GM12878 (cell line): ENCODE results near the gene ZNF107. TPM values are rescaled to one million over a fixed set of nuclear protein-coding genes. Genes with fewer than 3 reads are reported as not detected.

ENCODE experiments used
- ATAC-seq: fragments of 200-7000 bp; cut with Tn5 transposase; 3 replicates; pipeline ENCODE4 v1.9.1; 2020; ENCODE audit warnings: mild to moderate bottlenecking, moderate library complexity
- BruUV-seq: library from RNA; stranded (reverse); fragments of 400-500 nt; replicated peaks from 2 replicates; lab custom pipeline; 2021; lab: Mats Ljungman, UMichigan
- CTCF ChIA-PET: fragments of 300-600 bp; sonication (Branson Sonifier 250); formaldehyde crosslinking; extraction: SDS; loops from one replicate; lab custom pipeline; 2021; ENCODE audit warnings: inconsistent platforms; lab: Yijun Ruan, JAX
- POLR2A ChIA-PET: fragments of 350-600 bp; formaldehyde crosslinking; extraction: SDS; loops from one replicate; lab custom pipeline; 2021; ENCODE audit warnings: inconsistent platforms; lab: Charles Lee
- RAD21 ChIA-PET: fragments of 300-600 bp; sonication (Branson Sonifier 250); formaldehyde crosslinking; loops from one replicate; lab custom pipeline; 2023; ENCODE audit warnings: antibody characterized with exemption; ENCODE audit not compliant: unreplicated experiment; lab: Charles Lee
- SMC1A ChIA-PET: fragments of 300-600 bp; sonication (Branson Sonifier 250); formaldehyde crosslinking; loops from one replicate; lab custom pipeline; 2023; ENCODE audit not compliant: unreplicated experiment, uncharacterized antibody; lab: Charles Lee
- DNase-seq: peaks from one replicate; pipeline ENCODE4 v3.0.0-alpha.2; 2011; ENCODE audit warnings: low read depth, low spot score
- FAIRE-seq: peaks from 3 replicates; lab custom pipeline; 2011; peaks lifted over from hg19 to GRCh38; lab: Jason Lieb, UNC
- H2AFZ ChIP-seq: 2 replicates; pipeline ENCODE4 v1.6.0; 2011; ENCODE audit warnings: low read depth, low read length, control low read depth; ENCODE audit not compliant: control insufficient read depth
- H3K27ac ChIP-seq: 2 replicates; pipeline ENCODE4 v1.5.1; 2011; ENCODE audit warnings: control low read depth; ENCODE audit not compliant: control insufficient read depth, insufficient read depth
- H3K27me3 ChIP-seq, 2 experiments: replicated peaks in 1 of 2; 2 replicates each; pipeline versions ENCODE4 v1.6.0 to v1.6.1; 2011; ENCODE audit warnings: low read length in 1 of 2; ENCODE audit not compliant: control insufficient read depth in 2 of 2, insufficient read depth in 2 of 2
- H3K36me3 ChIP-seq, 2 experiments: 2 replicates each; pipeline ENCODE4 v1.5.1; 2011; ENCODE audit warnings: low read length in 1 of 2; ENCODE audit not compliant: control insufficient read depth in 2 of 2, insufficient read depth in 2 of 2
- H3K4me1 ChIP-seq: 2 replicates; pipeline ENCODE4 v1.6.1; 2011; ENCODE audit warnings: mild to moderate bottlenecking, low read length, moderate library complexity, mixed read lengths; ENCODE audit not compliant: control insufficient read depth, insufficient read depth
- H3K4me2 ChIP-seq: 2 replicates; pipeline ENCODE4 v1.6.0; 2011; ENCODE audit warnings: control low read depth; ENCODE audit not compliant: control insufficient read depth, insufficient read depth
- H3K4me3 ChIP-seq: fragments of 200-600 bp; sonication (generic); 2 replicates; pipeline ENCODE4 v1.5.1; 2016
- H3K79me2 ChIP-seq: 2 replicates; pipeline ENCODE4 v1.6.0; 2011; ENCODE audit warnings: low read length; ENCODE audit not compliant: control insufficient read depth, insufficient read depth
- H3K9ac ChIP-seq: 2 replicates; pipeline ENCODE4 v1.8.0; 2011; ENCODE audit warnings: low read length, control low read depth, mixed read lengths; ENCODE audit not compliant: control insufficient read depth, insufficient read depth
- H3K9me3 ChIP-seq: replicated peaks from 3 replicates; pipeline ENCODE4 v1.5.1; 2011; ENCODE audit warnings: mild to moderate bottlenecking, low read length; ENCODE audit not compliant: control insufficient read depth, insufficient read depth
- H4K20me1 ChIP-seq: 2 replicates; pipeline ENCODE4 v1.6.0; 2011; ENCODE audit not compliant: control insufficient read depth, insufficient read depth
- DPF2 ChIP-seq: fragments of 450-650 bp; IDR thresholded peaks from 2 replicates; pipeline ENCODE4 v1.6.1; 2017; ENCODE audit warnings: mild to moderate bottlenecking
- ELK1 ChIP-seq: IDR thresholded peaks from 2 replicates; pipeline ENCODE4 v1.6.1; 2012; ENCODE audit warnings: low read depth, low read length, improper control_type of control experiment
- GABPA ChIP-seq: IDR thresholded peaks from 2 replicates; pipeline ENCODE4 v1.6.1; 2014; ENCODE audit warnings: antibody characterized with exemption, low read depth, mild to moderate bottlenecking, inconsistent platforms
- GATAD2B ChIP-seq: fragments of 450-650 bp; conservative IDR thresholded peaks from 2 replicates; pipeline ENCODE4 v1.6.1; 2017; ENCODE audit warnings: low read depth, mild to moderate bottlenecking, moderate library complexity
- JUNB ChIP-seq: IDR thresholded peaks from 2 replicates; pipeline ENCODE4 v1.6.1; 2016; ENCODE audit warnings: antibody characterized with exemption, mild to moderate bottlenecking
- MEF2A ChIP-seq: IDR thresholded peaks from 2 replicates; pipeline ENCODE4 v1.6.1; 2011; ENCODE audit warnings: low read depth, mild to moderate bottlenecking, low read length, moderate library complexity; ENCODE audit not compliant: insufficient read depth
- NR2C1 ChIP-seq: fragments of 450-650 bp; IDR thresholded peaks from 2 replicates; pipeline ENCODE4 v1.6.1; 2017; ENCODE audit warnings: antibody characterized with exemption, mild to moderate bottlenecking, moderate library complexity
- NR2C2 ChIP-seq: IDR thresholded peaks from 2 replicates; pipeline ENCODE4 v1.6.1; 2011; ENCODE audit warnings: borderline replicate concordance, low read depth; ENCODE audit not compliant: control insufficient read depth, insufficient read length
- PAX5 ChIP-seq: IDR thresholded peaks from 2 replicates; pipeline ENCODE4 v1.6.1; 2011; ENCODE audit warnings: low read depth, low read length, borderline replicate concordance
- PML ChIP-seq: IDR thresholded peaks from 2 replicates; pipeline ENCODE4 v1.6.1; 2012; ENCODE audit warnings: low read length, inconsistent platforms
- POU2F2 ChIP-seq: IDR thresholded peaks from 3 replicates; pipeline ENCODE4 v1.6.1; 2011; ENCODE audit warnings: low read depth, mild to moderate bottlenecking, low read length, borderline replicate concordance
- PRDM15 ChIP-seq: fragments of 450-650 bp; formaldehyde crosslinking; IDR thresholded peaks from 2 replicates; pipeline ENCODE4 v1.4.0; 2020; ENCODE audit warnings: mild to moderate bottlenecking, moderate library complexity
- RELB ChIP-seq: fragments of 450-650 bp; IDR thresholded peaks from 2 replicates; pipeline ENCODE4 v1.6.1; 2017; ENCODE audit warnings: low read depth, mild to moderate bottlenecking, moderate library complexity
- SREBF2 ChIP-seq: IDR thresholded peaks from 2 replicates; pipeline ENCODE4 v1.6.1; 2012; ENCODE audit warnings: mild to moderate bottlenecking, low read length
- SRF ChIP-seq, 2 experiments: IDR thresholded peaks; 2 replicates each; pipeline ENCODE4 v1.6.1; 2011; ENCODE audit warnings: low read depth in 2 of 2, low read length in 2 of 2, mild to moderate bottlenecking in 1 of 2, moderate library complexity in 1 of 2
- STAT3 ChIP-seq: IDR thresholded peaks from 2 replicates; pipeline ENCODE4 v1.6.1; 2011; ENCODE audit warnings: low read depth, low read length, improper control_type of control experiment
- TAF1 ChIP-seq: IDR thresholded peaks from 2 replicates; pipeline ENCODE4 v1.6.1; 2011; ENCODE audit warnings: mild to moderate bottlenecking, low read depth, low read length, borderline replicate concordance
- USF2 ChIP-seq: IDR thresholded peaks from 2 replicates; pipeline ENCODE4 v1.6.1; 2011; ENCODE audit warnings: low read depth, low read length, improper control_type of control experiment, borderline replicate concordance
- YY1 ChIP-seq: IDR thresholded peaks from 2 replicates; pipeline ENCODE4 v1.6.1; 2011; ENCODE audit warnings: low read depth, mild to moderate bottlenecking, low read length
- WGBS: methylation state at CpG from one replicate; pipeline ENCODE4 v1.1.6; 2016; ENCODE audit warnings: low lambda C conversion rate; ENCODE audit not compliant: insufficient replicate concordance, insufficient coverage; ENCODE audit errors: missing lambda C conversion rate; 5-methylcytosine and 5-hydroxymethylcytosine counted together
- in situ Hi-C: fragments of 300-500 bp; cut with MboI; formaldehyde crosslinking; loops from 9 replicates; pipeline ENCODE4 v1.14.3; 2018; ENCODE audit warnings: mixed read lengths
- intact Hi-C: fragments of 100-400 bp; cut with micrococcal nuclease; formaldehyde crosslinking; loops from one replicate; pipeline ENCODE4 v1.14.2; 2022; ENCODE audit not compliant: unreplicated experiment
- polyA plus RNA-seq, 11 experiments: library from polyadenylated mRNA; depleted of rRNA in 4 of 11; unstranded in 6 of 11; stranded (reverse) in 5 of 11; fragments of >200 nt; fragmentation: Nextera tagmentation in 4 of 11; fragmentation: Illumina TruSeq in 1 of 11; extraction: Ambion mirVana in 4 of 11; extraction: Trizol in 1 of 11; gene quantifications; 1 replicate in 1 of 11; 2 replicates in 10 of 11; pipeline versions ENCODE4 v1.2.1 to v1.2.3, GENCODE V29; 2011 to 2016; ENCODE audit warnings: inconsistent platforms in 2 of 11, missing spikeins in 2 of 11, low read depth in 1 of 11
- total RNA-seq, 4 experiments: library from RNA; depleted of rRNA in 3 of 4; stranded (reverse); fragments of >200 nt in 3 of 4; fragmentation: Illumina TruSeq in 1 of 4; extraction: Trizol in 1 of 4; gene quantifications; 2 replicates each; pipeline versions ENCODE4 v1.2.1 to v1.2.3, GENCODE V29; 2013 to 2021

The ZNF107 gene
- total and polyA plus RNA-seq, 10 of the 15 experiments (the other 5 are each of a cell fraction or from before 2014, with no cell fraction given): 3.2 to 23.3 (median 13.7) TPM

GRCh38 chr7:64651632-64652165, 14.2 kb upstream of the ZNF107 start:
- no peaks in the 10 kb centered on the region for H4K20me1 ChIP-seq
- DNase-seq (no peak), ATAC-seq (no peak), FAIRE-seq (no peak)
- no peaks in the 10 kb centered on the region for H3K27me3 ChIP-seq
- in situ Hi-C loops (no loop called here), intact Hi-C loops (no loop called here)
- H2AFZ ChIP-seq: no peak overlapping the region
- no peaks in the 10 kb centered on the region for H3K79me2 ChIP-seq
- ChIA-PET POLR2A (no interaction called here), SMC1A (no interaction called here), CTCF (no interaction called here), RAD21 (no interaction called here)
- no peak overlapping the region for H3K9ac ChIP-seq
- no peak overlapping the region for H3K4me3 ChIP-seq
- no peaks in the 10 kb centered on the region for H3K36me3 ChIP-seq
- no peaks in the 10 kb centered on the region for H3K4me1 ChIP-seq
- no TSS peak for BruUV-seq
- 14% methylated on average over 4 of the region's 4 CpGs for WGBS
- H3K9me3 ChIP-seq: no peaks in the 10 kb centered on the region; the same call in 2 of the 3 replicates
- H3K4me2 ChIP-seq: no peak overlapping the region
- no peak overlapping the region for H3K27ac ChIP-seq
- no peak for TF ChIP-seq DPF2
- no peak for TF ChIP-seq PAX5
- TF ChIP-seq SRF (IDR thresholded peaks at IDR 0.05; ENCODE audit: low read depth in 2 of 2, low read length in 2 of 2): no peak
- TF ChIP-seq ELK1: no peak
- TF ChIP-seq STAT3: no peak
- no peak for TF ChIP-seq GABPA
- TF ChIP-seq POU2F2: no peak
- no peak for TF ChIP-seq SREBF2
- TF ChIP-seq YY1: no peak
- TF ChIP-seq USF2: no peak
- TF ChIP-seq PRDM15 (CRISPR knock-in tag): no peak
- no peak for TF ChIP-seq NR2C1
- no peak for TF ChIP-seq RELB
- no peak for TF ChIP-seq TAF1
- TF ChIP-seq JUNB: no peak
- no peak for TF ChIP-seq NR2C2
- no peak for TF ChIP-seq PML
- no peak for TF ChIP-seq MEF2A
- no peak for TF ChIP-seq GATAD2B
